Hippocampal formation (tissue), 2 donors: ENCODE data around the gene FAM222A.

Experiments used
- DNase-seq, 2 donors: peaks; one replicate each; lab custom pipeline; 2025; lab: John Stamatoyannopoulos, UW

Gene FAM222A

GRCh38 chr12:109713187-109714070 lies at the start of gene FAM222A:
TSS of gene FAM222A (plus strand) at chr12:109713825. CDS start at chr12:109744147, 30,322 bp downstream.
- peak; percentile 97 to 98 for DNase-seq

DNA sequence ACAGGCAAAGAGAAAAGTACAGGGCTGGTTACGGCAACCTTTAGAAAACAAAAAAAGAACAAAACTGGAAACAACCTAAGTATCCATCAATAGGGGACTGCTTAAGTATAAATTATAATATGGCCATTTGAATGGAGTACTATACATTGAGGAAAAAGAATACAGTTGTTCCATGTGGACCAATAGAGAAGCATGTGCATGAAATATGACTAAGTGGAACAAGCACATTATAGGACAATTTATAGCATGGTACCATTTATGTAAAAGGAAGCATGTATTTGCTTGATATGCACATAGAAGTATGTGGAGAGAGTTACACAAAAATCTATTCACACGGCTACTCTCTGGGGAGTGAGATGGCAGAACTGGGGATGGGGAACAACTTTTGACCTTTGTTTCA lies 49.2 kb upstream of the FAM222A start:
- no peak for DNase-seq

DNA sequence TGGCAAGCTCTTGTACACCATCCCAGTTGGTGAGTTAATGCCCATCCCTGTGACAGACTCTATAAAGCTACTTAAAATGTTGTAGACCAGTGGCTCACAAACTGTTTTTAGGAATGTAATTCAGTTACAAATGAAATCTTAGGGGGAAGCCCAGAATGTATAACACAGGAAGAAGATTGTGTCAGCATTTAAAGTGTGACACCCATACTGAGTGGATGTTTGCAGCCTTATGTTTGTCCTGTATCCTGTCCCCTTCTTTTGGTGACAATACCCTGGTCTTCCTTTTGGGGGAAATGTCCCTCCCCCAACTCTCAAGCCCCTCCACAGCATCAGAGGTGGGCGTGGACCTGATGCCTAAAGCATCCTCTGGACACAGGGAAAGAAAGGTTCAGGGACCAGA lies 47.6 kb upstream of the FAM222A start:
- DNase-seq = no peak

DNA sequence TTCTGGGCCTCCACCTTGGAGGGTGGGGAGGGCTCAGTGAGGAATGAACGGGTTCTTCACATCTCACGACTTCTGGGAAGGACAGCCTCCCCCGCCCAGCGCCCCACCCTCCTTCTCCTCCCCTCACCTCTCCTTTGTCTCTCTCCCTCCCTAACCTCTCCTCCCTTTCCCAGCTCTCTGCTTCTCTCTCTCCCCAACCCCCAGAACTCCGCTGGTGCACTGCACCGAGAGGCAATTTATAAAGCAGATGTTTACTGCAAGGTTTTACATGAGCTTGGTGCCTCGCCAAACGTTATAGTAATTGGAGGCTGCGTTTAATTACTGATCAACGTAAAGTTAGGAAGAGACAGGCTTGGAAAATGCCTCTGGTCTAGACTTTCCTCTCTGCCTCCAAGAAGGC lies 42.9 kb upstream of the FAM222A start:
- no peak for DNase-seq

- no peak for DNase-seq
These were observed 42.1 kb upstream of the FAM222A start for GRCh38 chr12:109671502-109671901.

- DNase-seq = no peak
These were observed 40.2 kb upstream of the FAM222A start for GRCh38 chr12:109673379-109673778.

GRCh38 chr12:109673884-109674283 lies 39.7 kb upstream of the FAM222A start:
- DNase-seq = no peak

DNA sequence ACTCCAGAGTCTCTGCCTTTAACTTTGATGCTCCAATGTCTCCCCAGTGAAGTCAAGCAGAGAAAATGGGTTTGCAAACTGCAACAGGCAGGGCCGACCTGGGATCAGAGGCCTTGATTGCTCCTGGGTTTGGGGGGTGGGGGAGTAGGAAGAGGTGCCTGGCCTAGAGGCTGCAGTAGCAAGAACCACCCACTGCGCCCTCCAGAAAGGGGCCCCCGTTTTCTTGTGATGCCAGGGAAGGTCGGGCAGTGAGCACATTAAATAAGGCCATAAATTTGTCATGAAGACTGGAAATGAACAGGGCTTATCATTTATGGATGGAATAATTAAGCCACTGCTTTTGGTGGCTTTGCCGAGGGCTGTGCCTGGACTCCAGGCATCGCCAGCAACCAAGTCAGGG lies 38.2 kb upstream of the FAM222A start:
- DNase-seq = no peak

DNA sequence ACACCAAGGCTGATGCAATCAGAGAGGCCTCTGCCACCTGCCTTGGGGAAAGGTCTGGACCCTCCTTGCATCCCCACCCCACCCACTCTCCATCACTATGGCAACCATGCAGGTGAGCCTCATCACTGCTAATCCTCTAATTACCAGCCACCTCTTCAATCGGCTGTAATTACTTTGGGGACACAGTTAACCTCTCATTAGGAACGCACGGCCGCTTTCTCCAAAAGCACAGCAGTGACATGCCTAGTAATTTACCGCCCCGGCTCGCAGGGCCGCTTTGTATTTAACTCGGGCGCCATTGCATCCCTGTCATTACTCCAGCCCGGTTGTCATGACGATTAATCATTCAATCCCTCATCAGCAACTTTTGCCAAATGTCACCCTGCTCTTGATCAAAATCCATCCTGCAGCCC lies 36.3 kb upstream of the FAM222A start:
- no peak for DNase-seq

- DNase-seq = no peak
These were observed 34.9 kb upstream of the FAM222A start for GRCh38 chr12:109678719-109679118.

DNA sequence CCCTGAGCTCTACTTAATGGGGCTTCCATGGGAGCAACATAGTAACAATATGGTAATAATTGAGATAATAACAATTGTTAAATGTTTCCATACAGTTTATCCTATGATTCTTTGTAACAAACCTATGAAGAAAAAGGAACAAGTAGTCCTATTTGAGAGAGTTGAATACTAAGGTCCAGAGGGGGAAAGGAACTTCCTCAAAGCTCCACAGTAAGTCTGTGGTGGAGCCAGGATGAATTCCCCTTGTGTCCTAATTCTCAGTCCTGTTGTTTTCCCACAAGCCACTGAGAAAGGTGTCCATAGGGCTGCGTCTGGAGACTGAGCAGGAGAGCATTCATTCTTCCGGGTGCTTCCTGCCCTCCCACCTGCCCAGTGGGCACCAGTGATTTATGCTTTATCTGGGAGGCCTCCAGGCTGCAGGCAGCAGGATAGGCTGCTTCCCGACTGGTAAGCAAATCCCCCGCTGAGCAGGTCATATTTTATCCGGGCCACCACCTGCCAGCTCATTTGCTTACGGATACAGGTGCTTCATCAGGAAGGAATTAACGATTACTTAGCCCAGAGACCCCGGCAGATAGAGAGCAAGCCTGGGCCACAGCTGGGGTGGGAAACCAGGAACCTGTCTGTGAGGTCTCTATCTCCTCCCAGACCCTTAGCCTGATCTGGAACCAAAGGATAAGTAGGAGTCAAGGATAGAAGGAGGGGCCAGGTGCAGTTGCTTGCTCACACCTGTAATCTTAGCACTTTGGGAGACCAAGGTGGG lies 33.9 kb upstream of the FAM222A start:
- no peak for DNase-seq

DNA sequence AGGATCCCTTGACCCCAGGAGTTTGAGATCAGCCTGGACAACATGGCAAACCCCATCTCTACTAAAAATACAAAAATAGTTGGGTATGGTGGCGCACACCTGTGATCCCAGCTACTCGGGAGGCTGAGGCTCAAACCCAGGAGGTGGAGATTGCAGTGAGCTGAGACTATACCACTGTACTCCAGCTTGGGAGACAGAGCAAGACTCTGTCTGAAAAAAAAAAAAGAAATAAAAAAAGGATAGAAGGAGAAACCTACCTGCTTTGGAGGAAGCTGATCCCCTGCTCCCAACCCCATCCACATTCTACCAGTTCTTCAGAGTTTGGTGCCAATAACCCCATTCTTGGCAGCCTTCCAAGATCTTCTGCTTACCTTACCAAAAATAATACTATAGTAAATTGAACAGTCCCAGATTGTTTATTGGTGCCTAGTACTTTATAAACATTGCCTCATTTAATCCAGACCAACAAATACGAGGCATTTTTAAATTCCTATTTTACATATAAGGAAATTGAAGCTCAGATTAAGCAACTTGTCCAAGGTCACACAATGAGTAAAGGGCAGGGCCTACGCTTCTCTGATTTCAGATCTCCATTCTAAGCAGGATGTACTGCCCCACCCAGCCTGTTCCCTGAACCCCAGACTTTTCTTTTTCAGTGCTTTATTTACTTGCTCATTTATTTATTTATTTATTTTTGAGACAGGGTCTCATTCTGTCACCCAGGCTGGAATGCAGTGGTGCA lies 33.2 kb upstream of the FAM222A start:
- DNase-seq = no peak

GRCh38 chr12:109681986-109682707 lies 31.5 kb upstream of the FAM222A start:
- no peak for DNase-seq

- no peak for DNase-seq
These were observed 30.9 kb upstream of the FAM222A start for GRCh38 chr12:109682708-109683060.

DNA sequence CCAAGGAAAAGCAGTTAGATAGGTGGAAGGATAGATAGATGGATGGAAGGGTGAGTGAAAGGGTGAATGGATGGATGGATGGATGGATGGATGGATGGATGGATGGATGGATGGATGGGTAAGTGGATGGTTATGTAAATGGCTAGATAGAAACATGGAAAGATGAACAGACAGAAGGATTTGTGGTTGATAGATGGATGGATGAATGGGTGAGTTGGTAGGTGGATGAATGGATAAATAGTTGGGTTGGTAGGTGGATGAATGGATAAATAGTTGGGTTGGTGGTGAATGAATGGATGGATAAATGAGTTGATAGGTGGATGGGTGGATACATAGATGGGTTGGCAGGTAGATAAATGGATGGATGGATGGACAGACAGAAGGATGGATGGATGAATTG lies 30.3 kb upstream of the FAM222A start:
- no peak for DNase-seq

DNA sequence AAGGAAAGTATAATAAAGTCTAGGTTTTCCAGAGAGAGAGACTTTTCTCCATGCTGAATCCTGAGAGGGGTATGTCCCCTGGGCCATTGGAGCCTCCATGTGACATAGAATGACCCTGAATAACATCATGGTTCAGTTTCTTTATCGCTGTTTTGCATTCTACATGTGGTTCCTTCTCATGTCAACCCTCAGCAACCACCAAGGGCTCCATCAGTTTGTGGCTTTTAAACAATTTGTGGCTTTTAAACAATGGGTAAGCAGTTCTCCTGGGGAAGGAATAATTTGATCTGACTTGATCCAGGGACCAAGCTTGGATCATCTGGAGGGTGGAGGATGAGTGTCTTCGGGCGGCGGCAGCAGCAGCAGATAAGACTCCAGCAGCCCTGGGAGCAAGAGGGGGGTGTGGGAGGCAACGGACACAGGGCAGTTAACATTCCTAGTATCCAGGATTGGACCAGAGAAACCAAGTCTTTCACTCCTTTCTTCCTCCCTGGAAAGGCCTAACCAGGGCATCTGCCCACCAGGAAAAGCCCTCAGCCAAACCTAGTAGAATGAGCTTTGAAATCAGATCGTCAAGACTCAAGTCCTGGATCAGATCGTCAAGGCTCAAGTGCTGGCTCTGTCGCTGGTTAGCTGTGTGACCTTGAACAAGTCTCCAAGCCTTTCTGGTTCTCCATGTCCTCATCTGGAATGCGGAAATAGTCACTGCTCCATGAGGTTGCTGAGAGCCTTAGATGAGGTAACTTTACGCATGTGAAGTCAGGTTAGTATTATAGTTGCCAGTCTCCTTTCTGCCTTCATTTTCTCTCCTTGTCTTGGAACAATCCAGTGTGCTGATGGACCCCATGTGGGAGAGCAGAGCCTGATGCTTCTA lies 27.8 kb upstream of the FAM222A start:
- no peak for DNase-seq

DNA sequence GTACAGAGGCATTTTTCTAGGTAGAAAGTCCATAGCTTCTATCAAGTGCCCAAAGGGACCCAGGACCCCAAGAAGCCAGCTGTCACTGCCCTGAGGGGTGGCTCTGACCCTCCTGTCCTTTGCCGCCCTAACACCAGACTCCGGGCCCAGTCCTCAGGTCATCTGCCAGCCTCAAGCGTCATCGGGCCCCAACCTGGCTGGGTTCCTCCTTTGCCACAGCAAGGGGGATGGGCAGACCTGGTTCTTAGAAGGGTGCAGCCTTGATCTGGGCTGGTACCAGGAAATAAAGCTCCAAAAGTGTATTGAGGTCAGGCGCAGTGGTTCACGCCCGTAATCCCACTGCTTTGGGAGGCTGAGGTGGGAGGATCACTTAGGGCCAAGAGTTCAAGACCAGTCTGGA lies 27.1 kb upstream of the FAM222A start:
- no peak for DNase-seq

DNA sequence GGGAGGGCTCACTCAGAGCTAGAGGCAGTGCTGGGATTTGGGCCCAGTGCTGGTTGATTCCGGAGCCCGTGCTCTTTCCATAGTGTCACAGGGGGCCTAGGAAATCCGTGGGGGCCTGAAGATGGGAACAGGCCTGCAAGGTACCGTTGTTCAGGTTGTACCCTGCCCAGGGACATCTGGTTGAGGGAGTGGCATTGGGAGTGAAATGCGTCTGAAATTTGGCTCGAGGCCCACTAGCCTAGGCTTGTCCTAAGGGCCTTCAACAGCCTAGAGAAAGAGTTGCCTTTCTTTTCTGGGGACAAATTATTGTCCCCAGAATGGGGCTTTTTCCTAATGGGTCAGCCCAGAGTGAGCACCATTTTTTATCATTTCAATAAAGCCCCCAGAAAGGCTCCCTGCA lies 26.4 kb upstream of the FAM222A start:
- no peak for DNase-seq

DNA sequence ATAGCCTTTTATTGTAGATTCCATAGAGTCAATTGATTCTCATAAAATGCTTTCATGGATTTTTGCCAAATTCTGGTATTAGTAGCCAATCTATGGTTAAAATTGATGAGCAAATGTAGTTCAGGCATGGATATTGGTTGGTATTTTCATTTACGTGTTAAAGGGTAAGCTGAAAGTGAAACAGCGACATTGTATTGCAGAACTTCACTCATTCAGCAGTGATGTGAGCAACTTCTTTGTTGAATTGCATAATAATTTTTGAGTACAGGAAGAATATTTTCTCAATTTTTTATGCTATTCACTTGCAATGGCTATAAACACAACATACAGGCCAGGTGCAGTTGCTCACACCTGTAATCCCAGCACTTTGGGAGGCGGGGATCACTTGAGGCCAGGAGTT lies 24.2 kb upstream of the FAM222A start:
- DNase-seq = no peak

- no peak for DNase-seq
These were observed 20.5 kb upstream of the FAM222A start for GRCh38 chr12:109693160-109693559.
